Measurements from ENCODE around the gene LCA5.
"Not testable (repeated sequence)": the region's sequence is repeated elsewhere in the genome, so short reads cannot be mapped to it uniquely, and the experiment has no call there.

The LCA5 gene

DNA sequence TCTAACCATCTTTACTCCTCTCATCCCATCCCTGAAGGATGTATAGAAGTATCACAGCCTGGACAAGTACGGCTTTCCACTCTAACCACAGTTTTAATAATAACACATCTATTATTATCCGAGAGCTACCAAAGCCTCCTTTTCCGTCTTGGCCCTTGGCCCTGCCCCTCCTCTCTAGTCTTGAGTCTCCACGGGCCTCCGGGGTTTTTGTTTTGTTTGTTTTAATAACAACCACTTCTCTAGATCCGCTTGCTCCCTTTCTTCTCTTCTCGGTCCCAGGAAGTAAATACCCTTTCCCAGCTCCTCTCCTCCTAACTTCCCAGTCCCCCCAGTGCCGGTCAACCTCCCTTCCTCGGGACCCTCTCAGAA lies 661 bp downstream of the LCA5 start:
- no peak for DNase-seq

DNA sequence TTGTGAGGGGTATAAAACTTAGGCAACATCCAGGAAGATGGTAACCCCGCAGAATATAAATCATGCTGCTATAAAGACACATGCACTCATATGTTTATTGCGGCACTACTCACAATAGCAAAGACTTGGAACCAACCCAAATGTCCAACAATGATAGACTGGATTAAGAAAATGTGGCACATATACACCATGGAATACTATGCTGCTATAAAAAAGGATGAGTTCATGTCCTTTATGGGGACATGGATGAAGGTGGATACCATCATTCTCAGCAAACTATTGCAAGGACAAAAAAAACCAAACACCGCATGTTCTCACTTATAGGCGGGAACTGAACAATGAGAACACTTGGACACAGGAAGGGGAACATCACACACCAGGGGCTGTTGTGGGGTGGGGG lies 7.7 kb downstream of the LCA5 start:
- DNase-seq, result not testable (repeated sequence)

DNA sequence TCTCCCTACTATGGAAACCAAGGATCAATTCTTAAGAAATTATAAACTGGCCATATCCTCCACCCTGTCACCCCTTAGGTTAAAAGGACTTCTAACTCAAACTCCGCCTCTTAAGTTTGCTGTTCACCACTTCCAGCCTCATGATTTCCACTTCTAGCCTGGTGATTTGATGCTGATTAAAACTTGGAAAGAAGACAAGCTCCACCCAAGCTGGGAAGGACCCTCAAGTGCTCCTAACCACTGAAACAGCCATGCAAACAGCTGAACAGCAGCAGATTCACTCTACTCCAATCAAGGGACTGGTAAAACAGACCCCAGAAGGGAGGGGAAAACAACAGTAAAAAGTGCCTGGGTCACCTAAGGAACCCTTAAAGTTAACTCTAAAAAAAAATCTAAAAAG lies 10.3 kb downstream of the LCA5 start:
- no peak for DNase-seq

DNA sequence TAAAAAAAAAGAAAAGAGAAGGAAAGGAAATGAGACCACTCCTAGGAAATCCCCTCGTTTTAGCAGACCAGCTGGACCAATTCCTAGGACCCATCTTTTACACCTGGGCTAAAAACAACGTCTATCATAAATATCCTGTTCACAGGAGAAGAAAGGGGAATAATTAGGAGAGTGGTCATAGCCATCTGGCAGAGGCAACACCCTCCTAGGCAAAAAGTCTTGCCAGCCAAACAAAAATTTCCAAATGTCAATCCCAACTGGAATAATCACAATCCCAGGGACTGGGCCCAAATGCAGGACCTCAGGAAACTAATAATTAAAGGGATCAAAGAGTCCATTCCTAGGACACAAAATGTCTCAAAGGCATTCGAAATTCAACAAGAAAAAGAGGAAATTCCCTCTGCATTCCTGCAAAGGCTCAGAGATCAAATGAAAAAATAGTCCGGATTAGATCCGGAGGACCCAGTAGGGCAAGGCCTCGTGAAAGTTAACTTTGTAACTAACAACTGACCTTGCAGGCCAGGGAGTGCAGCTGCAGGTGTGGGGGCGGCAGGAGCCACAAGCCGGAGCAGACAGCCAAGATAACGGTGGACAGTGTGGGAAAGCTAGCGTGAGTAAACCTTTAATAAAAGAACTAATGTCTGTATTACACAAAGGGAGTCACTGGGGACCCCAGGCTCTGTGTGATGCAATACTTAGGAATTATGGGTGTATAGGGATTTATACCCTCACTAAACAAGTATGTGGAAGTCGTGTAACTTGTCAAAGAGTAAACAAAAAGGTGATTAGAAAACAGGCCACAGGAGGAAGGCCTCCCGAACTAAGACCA lies 11.7 kb downstream of the LCA5 start:
- DNase-seq, result no peak

DNA sequence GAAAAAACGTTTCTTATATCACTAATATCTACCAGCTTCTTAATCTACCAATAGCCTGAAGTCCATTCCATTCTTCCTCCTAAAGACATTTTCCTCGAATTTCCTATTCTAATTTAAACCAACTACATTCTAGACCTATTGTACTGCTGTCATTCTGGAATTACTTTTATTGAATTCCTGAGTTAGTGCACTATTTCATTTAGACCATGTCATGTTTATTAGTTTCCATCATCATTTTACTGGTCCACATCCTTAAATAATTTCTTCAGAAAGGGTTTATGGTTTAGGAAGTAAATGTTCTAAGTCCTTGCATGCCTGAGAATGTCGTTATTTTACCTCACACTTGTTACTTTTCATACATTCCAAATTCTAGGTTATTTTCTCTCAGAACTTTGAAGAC lies 13.2 kb downstream of the LCA5 start:
- DNase-seq, result no peak

DNA sequence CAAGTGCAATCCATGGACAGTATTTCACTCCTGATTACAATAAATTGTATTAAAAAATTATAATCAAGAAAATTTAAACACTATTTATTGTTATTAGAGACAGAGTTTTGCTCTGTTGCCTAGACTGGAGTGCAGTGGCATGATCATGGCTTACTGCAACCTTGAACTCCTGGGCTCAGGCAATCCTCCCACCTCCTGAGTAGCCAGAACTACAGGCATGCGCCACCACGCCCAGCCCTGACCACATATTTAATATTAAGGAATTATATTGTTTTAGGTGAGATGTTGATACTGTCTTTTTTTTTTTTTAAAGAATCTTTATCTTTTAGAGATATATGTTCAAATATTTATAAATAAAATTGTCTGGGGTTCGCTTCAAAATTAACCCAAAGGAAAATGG lies 14.6 kb downstream of the LCA5 start:
- no peak for DNase-seq

DNA sequence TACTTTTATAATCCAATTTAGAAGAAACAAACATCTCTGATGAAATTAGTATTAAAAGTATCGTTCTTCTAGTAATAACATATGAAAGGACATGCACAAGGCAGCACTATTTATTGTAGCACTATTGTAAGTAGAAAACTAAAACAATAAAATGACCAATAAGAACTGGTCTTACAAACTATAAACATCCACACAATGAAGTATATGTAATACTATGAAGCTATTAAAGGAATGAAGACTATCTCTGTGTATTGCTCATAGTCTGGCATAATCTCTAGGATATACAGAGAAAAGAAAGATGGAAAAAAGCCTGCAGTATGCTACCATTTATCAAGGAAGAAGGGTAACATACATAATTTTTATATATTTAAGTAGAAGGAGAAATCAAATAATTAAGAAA lies 16.7 kb downstream of the LCA5 start:
- DNase-seq, result no peak

DNA sequence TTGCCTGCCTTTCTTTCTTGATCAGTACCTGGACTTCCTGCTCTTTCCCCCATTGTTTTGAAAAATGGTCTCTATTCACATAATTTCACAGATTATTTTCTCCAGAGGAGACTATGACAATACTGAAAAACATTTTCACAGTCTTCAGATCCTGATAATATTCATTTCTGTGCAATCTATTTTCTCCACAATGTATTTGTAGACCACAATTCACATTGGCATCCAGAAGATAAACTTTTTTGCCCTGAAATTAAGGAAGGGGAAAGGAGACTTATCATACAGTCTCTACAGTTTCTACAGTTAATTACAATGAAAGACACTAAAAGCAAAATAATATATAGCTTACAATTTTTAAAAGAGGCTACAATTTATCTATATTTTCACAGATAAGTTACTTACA lies 18.4 kb downstream of the LCA5 start:
- DNase-seq, result no peak

DNA sequence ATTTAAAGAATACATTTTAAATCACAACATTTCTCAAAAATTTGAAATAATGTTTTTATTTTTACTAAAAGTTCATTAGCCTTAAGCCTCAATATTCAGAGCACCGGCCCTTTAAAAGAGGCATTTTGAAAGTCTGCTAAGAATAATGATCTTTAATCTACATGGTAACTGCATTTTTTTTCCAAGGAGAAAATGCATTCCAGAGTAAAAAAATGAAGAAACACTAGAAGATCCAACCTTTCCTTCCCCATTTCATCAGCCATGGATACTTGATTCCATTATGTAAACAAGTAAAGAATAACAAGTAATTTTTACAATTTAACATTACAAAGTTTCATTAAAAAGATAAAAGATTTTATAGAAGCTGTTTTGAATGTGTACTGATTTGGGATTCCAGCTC lies 21.8 kb downstream of the LCA5 start:
- peak; percentile 1 for DNase-seq

DNA sequence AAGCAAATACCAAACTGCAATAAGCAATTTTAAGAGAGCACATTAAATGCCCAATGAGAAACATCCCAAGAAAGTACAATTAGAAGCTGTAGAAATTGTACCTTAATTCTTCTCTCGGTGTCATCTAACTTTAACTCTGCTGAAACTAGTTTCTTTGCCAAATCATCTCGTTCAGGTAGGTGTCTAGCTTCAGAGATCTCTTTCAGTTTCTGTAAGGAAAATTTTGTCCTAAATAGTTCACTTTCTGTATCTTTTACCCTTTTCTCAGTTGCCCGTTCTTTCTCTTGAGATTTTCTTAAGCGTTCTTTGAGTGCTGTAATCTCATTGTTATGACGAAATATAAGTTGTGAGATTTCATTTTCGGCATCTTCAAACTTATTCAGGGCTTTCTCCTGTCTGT lies 24.1 kb downstream of the LCA5 start:
- DNase-seq, result no peak

DNA sequence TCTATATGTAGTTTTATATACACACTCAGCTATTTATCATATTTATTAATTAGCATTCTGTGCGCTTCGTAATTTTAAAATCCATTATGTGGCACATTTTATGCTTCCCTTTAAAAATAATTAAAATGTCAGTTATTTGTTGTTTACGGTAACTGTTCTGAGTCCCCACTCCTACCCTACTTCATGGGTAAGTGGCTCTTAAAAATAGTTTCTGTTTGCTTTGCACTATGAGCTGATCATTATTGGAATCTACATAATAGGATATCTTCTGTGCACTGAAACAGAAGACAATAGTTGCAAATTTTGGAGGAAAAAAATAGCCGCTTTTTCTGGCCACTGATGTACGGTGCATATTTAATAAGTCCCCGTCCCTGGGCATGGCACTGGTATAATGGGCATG lies 25.2 kb downstream of the LCA5 start:
- no peak for DNase-seq

DNA sequence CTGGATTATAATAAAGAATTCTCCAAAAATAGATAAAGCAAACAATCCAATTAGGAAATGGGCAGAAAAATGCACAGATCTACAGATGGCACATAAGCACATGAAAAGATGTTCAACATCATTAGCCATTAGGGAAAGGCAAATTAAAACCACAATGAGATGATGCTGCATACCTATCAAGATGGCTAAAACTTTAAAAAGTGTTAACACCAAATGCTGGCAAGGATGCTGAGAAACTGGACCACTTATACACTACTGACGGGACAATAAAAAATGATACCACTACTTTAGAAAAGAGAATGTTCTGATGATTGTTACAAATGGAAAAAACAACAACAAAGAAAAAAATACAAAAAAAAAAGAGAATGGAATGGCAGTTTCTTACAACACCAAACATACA lies 26.5 kb downstream of the LCA5 start:
- no peak for DNase-seq

DNA sequence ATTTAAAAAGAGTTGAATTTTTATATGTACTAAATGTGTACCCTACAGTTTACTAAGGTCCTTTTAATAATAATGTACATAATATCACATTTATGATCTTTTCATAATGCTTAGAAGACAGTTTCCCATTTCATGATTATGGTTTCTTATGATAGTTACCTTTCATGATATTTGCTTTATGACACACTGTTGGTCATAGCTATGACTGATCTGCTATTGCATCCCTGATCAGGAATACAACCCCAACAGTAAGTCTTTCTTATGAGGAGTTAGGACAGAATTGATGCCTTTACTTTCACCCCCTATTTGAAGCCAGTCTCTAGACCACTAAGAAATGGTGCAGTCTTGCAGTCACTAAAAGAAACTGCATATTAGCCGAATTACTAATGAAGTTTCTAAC lies 31.0 kb downstream of the LCA5 start:
- no peak for DNase-seq

DNA sequence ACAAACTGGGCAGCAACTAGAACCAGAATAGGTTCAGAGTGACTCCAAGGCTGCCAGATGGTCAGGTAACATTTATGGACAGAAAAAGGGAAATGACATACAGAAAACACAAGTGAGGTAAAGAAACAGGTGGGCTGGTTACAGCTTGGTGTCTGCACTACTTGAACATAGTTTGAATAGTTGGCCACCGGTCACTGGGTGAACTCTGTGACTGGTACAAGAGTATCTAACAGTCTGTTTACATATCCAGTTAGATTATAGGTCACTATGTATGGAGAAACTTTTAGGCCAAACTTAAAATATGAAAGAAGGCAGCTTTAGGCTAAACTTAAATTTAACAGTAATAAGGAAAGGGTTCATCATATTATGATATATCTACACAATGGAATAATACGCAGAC lies 32.9 kb downstream of the LCA5 start:
- no peak for DNase-seq

DNA sequence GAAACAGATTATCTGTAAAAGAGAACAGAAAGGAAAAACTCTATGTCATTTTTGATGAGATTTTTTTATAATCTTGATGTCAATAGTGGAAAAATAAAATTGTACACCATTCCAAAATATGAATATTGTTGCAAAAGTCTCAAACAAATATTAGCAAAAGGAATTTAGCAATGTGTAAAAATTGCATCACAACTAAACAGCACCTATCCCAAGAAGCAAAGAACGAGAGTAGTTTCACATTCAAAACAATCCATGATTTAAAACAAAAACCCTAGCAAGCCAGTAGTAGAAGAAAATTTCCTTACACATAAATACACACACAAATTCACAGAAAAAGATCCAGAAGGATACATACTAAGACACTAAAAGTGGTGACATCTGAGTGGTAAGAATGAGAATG lies 38.4 kb downstream of the LCA5 start:
- DNase-seq, result no peak

DNA sequence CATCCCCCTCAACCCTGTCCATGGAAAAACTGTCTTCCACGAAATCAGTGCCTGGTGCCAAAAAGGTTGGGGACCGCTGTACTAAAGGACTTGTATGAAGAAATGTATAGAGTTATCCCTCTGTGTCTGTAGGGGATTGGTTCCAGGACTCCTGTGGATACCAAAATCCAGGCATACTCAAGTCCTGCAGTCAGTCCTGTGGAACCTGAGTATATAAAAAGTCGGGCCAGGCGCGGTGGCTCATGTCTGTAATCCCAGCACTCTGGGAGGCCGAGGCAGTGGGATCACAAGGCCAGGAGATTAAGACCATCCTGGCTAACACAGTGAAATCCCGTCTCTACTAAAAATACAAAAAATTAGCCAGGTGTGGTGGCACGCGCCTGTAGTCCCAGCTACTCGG lies 42.0 kb downstream of the LCA5 start:
- no peak for DNase-seq

DNA sequence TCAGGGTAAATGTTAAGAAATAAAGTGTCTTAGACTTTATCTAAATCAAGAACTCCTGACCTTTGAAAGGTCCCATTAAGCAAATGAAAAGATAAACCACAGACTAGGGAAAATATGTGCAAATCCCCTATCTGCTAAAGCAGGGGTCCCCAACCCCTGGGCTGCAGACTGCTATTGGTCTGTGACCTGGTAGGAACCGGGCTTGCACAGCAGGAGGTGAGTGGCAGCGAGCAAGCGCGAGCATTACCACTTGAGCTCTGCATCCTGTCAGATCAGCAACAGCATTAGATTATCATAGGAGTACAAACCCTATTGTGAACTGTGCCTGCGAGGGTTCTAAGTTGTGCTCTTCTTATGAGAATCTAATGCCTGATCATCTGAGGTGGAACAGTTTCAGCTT lies 42.4 kb downstream of the LCA5 start:
- DNase-seq, result no peak

DNA sequence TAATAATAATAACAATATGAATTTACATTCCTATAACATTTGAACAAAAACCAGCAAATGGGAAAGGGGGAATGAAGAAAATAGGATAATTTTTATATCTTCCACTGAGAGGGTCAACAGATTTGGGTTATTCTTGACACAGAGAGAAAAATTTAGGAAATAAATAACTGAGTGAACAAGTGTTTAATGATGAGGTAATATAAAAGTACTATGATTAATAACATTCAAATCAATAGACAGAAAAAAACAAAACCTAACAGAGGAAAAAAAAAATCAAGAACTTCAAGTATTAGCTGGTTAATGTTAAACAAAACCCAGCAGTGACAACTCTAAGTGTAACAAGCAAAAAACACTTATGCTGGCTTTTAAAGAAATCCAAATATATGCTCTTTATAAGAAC lies 66.5 kb downstream of the LCA5 start:
- no peak for DNase-seq

DNA sequence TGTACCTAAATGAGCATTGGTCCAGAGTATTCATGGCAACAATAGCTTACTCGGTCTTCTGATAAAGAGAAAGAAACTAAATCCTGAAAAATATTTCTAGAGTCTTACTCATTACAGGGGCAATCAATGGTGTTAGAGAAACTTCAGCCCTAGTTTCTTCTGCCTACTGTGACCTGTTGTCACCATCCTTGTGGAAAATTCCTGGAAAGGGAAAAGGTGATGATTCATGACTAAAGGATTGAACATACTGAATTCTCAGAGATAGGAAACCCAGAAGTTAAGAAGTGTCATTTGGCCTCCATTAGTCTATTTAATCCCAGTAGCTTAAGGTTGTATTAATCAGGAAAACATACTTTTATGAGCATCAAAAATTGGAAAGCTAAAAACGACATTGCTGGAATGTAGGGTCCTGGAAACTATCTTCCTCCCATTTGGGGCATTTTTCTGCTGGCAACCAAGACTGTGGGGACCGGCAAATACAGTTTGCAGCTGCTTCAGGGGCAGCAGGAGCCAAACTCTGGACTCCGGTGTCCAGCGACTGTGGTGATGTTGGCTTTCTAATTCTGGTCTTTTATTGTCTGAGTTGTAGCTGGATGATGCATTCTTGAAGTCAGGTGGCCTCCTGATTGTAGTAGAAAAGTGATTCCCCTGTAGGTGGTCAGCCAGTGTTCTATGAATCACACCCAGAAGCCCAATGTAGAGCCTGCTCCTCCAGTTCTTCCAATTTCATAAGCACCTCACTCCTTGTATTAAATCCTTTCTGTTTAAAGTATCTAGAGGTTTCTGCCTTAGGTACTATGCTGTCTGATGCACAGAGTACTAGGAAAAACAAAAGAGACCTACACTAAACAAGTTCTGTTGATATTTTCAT lies 67.6 kb downstream of the LCA5 start:
- DNase-seq, result no peak

DNA sequence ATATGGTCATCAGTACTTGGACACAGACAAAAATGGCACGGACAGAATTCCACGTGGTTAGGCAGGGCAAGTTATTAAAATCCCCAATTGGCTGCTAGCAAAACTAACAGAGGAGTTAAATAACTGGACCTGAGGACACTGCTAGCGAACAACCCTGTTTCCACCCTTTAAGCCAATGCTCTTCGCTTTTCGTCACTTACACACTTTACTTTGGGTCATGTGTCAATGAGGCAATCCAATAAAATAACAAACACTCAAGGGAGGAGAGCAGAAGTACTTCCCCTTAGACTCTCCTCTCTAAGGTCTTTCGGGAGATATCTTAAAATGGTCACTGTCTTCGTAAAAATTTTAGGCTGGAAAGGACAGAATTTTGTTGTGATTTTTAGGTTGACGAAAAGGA lies 68.6 kb downstream of the LCA5 start:
- DNase-seq, result no peak

DNA sequence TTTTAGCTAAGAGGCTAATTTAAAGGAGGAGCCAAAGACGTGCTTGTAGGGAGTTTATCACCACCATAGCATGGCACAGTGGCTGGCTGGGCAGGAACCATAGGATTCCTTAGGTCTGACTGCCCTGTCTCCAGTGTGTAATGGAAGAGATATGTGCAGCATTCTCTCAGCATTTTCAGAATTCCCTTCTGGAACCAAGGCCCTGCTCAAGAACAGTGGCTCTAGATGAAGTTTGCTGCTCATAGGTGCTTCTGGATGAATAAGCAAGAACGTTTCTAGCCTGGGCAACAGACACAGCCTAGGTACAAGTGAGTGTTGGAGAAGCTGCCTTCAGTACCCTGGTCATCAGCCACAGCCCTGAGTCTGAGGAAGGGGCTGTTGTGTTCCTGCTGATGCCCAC lies 69.1 kb downstream of the LCA5 start:
- peak; percentile 33 for DNase-seq

DNA sequence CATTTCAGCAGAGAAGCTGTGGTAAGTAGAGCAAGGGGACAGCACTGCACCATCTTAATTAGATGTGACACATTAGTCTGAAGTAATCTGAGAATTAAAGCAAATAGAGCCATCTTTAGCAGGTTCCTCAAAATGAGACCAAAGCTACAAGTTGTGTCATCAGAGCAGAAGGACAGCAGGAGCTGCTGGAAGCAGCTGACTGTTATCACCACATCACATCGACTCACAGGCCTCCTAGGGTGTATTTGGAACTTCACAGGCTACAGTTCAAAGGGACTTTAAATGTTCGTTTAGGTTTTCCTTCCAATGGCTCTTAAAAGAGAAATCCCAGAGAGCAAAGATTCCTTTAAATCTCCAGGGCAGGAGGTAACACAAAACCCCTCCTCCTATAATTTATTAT lies 69.5 kb downstream of the LCA5 start:
- DNase-seq, result no peak

DNA sequence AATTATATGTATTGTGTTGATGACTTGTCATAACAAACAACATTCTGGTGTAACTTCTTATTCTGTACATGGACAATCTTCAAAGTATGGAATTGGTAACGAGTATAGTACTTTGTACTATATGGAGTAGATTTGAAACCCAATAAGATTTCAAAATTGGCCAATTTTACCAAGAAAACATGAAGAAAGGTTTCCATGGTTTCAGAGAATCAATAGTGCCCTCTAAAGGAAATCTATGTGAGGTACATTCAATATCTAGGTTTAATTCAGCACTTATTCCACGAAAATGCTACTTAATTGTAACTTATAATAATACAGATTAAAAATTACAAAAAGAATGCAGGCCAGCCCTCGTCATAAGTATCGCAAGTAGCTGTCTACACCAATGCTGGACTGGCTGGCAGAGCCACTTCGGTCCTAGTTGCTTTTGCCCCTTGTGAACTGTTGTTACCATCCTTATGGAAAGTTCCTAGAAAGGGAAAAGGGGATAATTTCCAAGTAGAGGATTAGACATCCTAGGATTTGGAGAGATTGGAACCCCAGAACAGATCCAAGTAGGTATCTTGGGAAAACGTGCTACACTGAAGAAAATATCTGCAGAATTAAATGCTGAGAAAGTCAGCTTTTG lies 70.9 kb downstream of the LCA5 start:
- DNase-seq, result peak; percentile 13

DNA sequence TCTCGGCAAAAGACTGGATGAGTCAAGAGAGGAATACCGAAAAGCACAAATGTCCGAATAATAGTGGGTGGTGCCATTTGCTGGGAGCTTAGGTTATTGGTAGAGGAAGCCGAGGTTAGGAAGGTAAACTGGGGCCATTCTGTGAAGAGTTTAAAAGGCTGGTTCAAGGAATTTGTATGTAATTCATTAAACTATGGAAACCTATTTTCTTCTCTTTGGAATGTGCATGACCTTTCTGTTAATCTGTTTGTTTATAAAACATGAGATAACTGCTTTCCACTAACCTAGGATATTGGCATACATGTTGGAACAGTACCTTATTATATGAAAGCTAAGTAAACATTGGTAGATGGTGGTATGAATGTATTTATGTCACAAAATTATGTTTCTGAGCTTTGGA lies 71.8 kb downstream of the LCA5 start:
- no peak for DNase-seq

Measured in fibroblast of skin of abdomen (primary cell).